HepG2 (cell line): ENCODE measurements around the gene SNX21. TPM values are rescaled to one million over a fixed set of nuclear protein-coding genes. Genes with fewer than 3 reads are reported as not detected.

ENCODE experiments used
- AFF4 ChIP-seq: sonication (generic); formaldehyde crosslinking; IDR thresholded peaks from 2 replicates; pipeline ENCODE4 v1.4.0; 2020; ENCODE audit warnings: missing genetic modification reagents
- CEBPZ ChIP-seq: IDR thresholded peaks from 2 replicates; pipeline ENCODE4 v1.6.1; 2012; ENCODE audit warnings: low read length, improper control_type of control experiment
- CREB1 ChIP-seq, 2 experiments: fragments of 450-650 bp in 1 of 2; IDR thresholded peaks; 2 replicates each; pipeline ENCODE4 v1.6.1; 2016 to 2017; ENCODE audit warnings: control low read depth in 1 of 2, mild to moderate bottlenecking in 1 of 2, missing compliant biosample characterization in 1 of 2, missing genetic modification characterization in 1 of 2
- EZH2 ChIP-seq: conservative IDR thresholded peaks from 2 replicates; pipeline ENCODE4 v1.6.1; 2012; ENCODE audit warnings: mild to moderate bottlenecking, low read depth, low read length, moderate library complexity
- HMG20B ChIP-seq: conservative IDR thresholded peaks from 2 replicates; pipeline ENCODE4 v1.6.1; 2016; ENCODE audit warnings: missing genetic modification reagents, missing compliant biosample characterization
- MBD4 ChIP-seq: IDR thresholded peaks from 2 replicates; pipeline ENCODE4 v1.6.1; 2012; ENCODE audit warnings: low read length, inconsistent platforms, borderline replicate concordance
- MLX ChIP-seq: IDR thresholded peaks from 2 replicates; pipeline ENCODE4 v1.6.1; 2016
- MXD3 ChIP-seq: IDR thresholded peaks from 2 replicates; pipeline ENCODE4 v1.6.1; 2016; ENCODE audit warnings: mild to moderate bottlenecking, missing biosample characterization, missing genetic modification reagents
- POLR2AphosphoS5 ChIP-seq: IDR thresholded peaks from 2 replicates; pipeline ENCODE4 v1.6.1; 2012; ENCODE audit warnings: low read depth, low read length
- REPIN1 ChIP-seq: sonication (generic); formaldehyde crosslinking; IDR thresholded peaks from 2 replicates; pipeline ENCODE4 v1.8.0; 2022; ENCODE audit warnings: missing genetic modification reagents, low read depth, mild to moderate bottlenecking, borderline replicate concordance
- SOX5 ChIP-seq: IDR thresholded peaks from 2 replicates; pipeline ENCODE4 v1.6.1; 2016; ENCODE audit warnings: borderline replicate concordance
- SRSF9 ChIP-seq: fragments of 200-400 bp; formaldehyde crosslinking; IDR thresholded peaks from 2 replicates; pipeline ENCODE4 v1.6.1; 2018; ENCODE audit warnings: borderline replicate concordance, mild to moderate bottlenecking, low read depth, low read length; ENCODE audit not compliant: insufficient read depth, poor library complexity, severe bottlenecking
- TEAD2 ChIP-seq: sonication (generic); formaldehyde crosslinking; IDR thresholded peaks from 2 replicates; pipeline ENCODE4 v1.9.0; 2021; ENCODE audit warnings: missing genetic modification reagents
- TMF1 ChIP-seq: sonication (generic); formaldehyde crosslinking; IDR thresholded peaks from 2 replicates; pipeline ENCODE4 v1.8.1; 2022; ENCODE audit warnings: low read depth, missing genetic modification reagents
- ZNF746 ChIP-seq: sonication (generic); formaldehyde crosslinking; IDR thresholded peaks from 2 replicates; pipeline ENCODE4 v1.8.0; 2022; ENCODE audit warnings: mild to moderate bottlenecking, missing genetic modification reagents
- ZNF770 ChIP-seq: sonication (generic); formaldehyde crosslinking; IDR thresholded peaks from 2 replicates; pipeline ENCODE4 v1.5.0; 2020; ENCODE audit warnings: mild to moderate bottlenecking, missing genetic modification reagents
- polyA plus RNA-seq, 8 experiments: library from polyadenylated mRNA; depleted of rRNA in 3 of 8; stranded (reverse) in 7 of 8; unstranded in 1 of 8; fragments of >200 nt; fragmentation: Illumina TruSeq in 4 of 8; extraction: Trizol in 4 of 8; gene quantifications; 2 replicates each; pipeline versions ENCODE4 v1.2.1 to v1.2.3, GENCODE V29; 2011 to 2016; ENCODE audit warnings: low read depth in 4 of 8, missing spikeins in 1 of 8, mixed read lengths in 1 of 8; ENCODE audit not compliant: insufficient read depth in 1 of 8
- total RNA-seq, 5 experiments: library from RNA; depleted of rRNA; stranded (reverse); fragments of >200 nt; fragmentation: Illumina TruSeq; extraction: Trizol; gene quantifications; 2 replicates each; pipeline ENCODE4 v1.2.3, GENCODE V29; 2016; ENCODE audit warnings: low read depth in 1 of 5
- TF ChIP-seq, protein P1 (sequence below): sonication (generic); formaldehyde crosslinking; IDR thresholded peaks from 2 replicates; pipeline ENCODE4 v1.8.1; 2023; ENCODE audit warnings: missing genetic modification reagents, mild to moderate bottlenecking, borderline replicate concordance

The SNX21 gene
- total and polyA plus RNA-seq, 2 of the 13 experiments (the other 11 are each of a cell fraction or from before 2014, with no cell fraction given): 7.7 to 12.8 TPM

- TF ChIP-seq ZNF746 (CRISPR knock-in tag) (peak; percentile 31; the same call in 1 of the 2 replicates), TMF1 (CRISPR knock-in tag) (peak; percentile 53; the same call in 1 of the 2 replicates), SRSF9 (no peak), REPIN1 (CRISPR knock-in tag) (peak; percentile 81), MBD4 (no peak), TEAD2 (CRISPR knock-in tag) (no peak), MXD3 (CRISPR knock-in tag) (peak; percentile 95), CEBPZ (peak; percentile 100), CREB1 (IDR thresholded peaks at IDR 0.05) (peak; percentile 91), CREB1 (CRISPR knock-in tag; IDR thresholded peaks at IDR 0.05) (peak; percentile 93), EZH2 (no peak), AFF4 (0 out of 2 replicates have a peak, but pooled peaks have one; percentile 19), MLX (CRISPR knock-in tag) (peak; percentile 65), POLR2AphosphoS5 (peak; percentile 99), SOX5 (CRISPR knock-in tag) (peak; percentile 48; the same call in 1 of the 2 replicates), HMG20B (CRISPR knock-in tag) (peak; percentile 49; the same call in 1 of the 2 replicates), ZNF770 (no peak; the same call in none of the 2 replicates)
- TF ChIP-seq, protein P1, sequence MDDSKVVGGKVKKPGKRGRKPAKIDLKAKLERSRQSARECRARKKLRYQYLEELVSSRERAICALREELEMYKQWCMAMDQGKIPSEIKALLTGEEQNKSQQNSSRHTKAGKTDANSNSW (CRISPR knock-in tag): no peak; the same call in 1 of the 2 replicates
Measured at GRCh38 chr20:45857114-45857881, 23.7 kb downstream of the SNX21 start, which contains the start of the genes ACOT8 and ZSWIM3 (continued).
